Fibroblast of skin of left quadriceps (primary cell): Measurements from ENCODE around the gene ELP5.

ENCODE experiments used
- DNase-seq, 2 experiments: peaks; one replicate each; pipeline ENCODE4 v3.0.0-alpha.2; 2013; ENCODE audit warnings: low read depth in 2 of 2

The ELP5 gene

GRCh38 chr17:7219229-7219811 is 32.7 kb upstream of the ELP5 start:
- DNase-seq = no peak

GRCh38 chr17:7219812-7220592 is 32.0 kb upstream of the ELP5 start, which contains the start of the genes ACADVL and DLG4:
Gene ACADVL, plus strand, starts transcription at chr17:7219938. Its CDS starts 47 bp downstream, at chr17:7219985.
Gene DLG4, minus strand, starts transcription at chr17:7219836.
- DNase-seq = peak; percentile 61 to 63

GRCh38 chr17:7220593-7221277 is 31.3 kb upstream of the ELP5 start:
- DNase-seq = no peak

- no peak for DNase-seq
These were observed 30.5 kb upstream of the ELP5 start for GRCh38 chr17:7221278-7222092.

GRCh38 chr17:7222093-7222971 is 29.7 kb upstream of the ELP5 start:
- no peak for DNase-seq

- no peak for DNase-seq
These were observed 29.1 kb upstream of the ELP5 start for GRCh38 chr17:7222972-7223292.

- DNase-seq = no peak
These were observed 28.6 kb upstream of the ELP5 start for GRCh38 chr17:7223375-7223774.

- DNase-seq = no peak
These were observed 27.9 kb upstream of the ELP5 start for GRCh38 chr17:7224110-7224509.

GRCh38 chr17:7224661-7225111 is 27.3 kb upstream of the ELP5 start:
- DNase-seq = no peak

- no peak for DNase-seq
These were observed 26.2 kb upstream of the ELP5 start for GRCh38 chr17:7225711-7226331.

- DNase-seq = no peak
These were observed 25.0 kb upstream of the ELP5 start for GRCh38 chr17:7226721-7227710.

- no peak for DNase-seq
These were observed 23.1 kb upstream of the ELP5 start for GRCh38 chr17:7228920-7229319.

GRCh38 chr17:7229504-7229903 is 22.5 kb upstream of the ELP5 start:
- DNase-seq = no peak

- no peak for DNase-seq
These were observed 19.9 kb upstream of the ELP5 start for GRCh38 chr17:7232114-7232513.

GRCh38 chr17:7233701-7234082 is 18.3 kb upstream of the ELP5 start:
- DNase-seq = no peak

- DNase-seq = peak; percentile 89 to 90
These were observed 17.7 kb upstream of the ELP5 start, which contains the start of gene DVL2 for GRCh38 chr17:7234083-7234951. Gene DVL2, minus strand, starts transcription at chr17:7234517. Its CDS starts 255 bp downstream, at chr17:7234262.

GRCh38 chr17:7235693-7236665 is 16.0 kb upstream of the ELP5 start:
- DNase-seq = no peak
